WERI-Rb-1 (cell line): ENCODE results near the gene PABPN1L.

ENCODE experiments used
- DNase-seq: peaks from one replicate; pipeline ENCODE4 v3.0.0-alpha.2; 2020
- H3K27ac ChIP-seq: fragments of 250-450 bp; sonication (Bioruptor Pico); 2 replicates; pipeline ENCODE4 v1.5.1; 2020; ENCODE audit warnings: mild to moderate bottlenecking, moderate library complexity
- H3K27me3 ChIP-seq: fragments of 250-450 bp; sonication (Bioruptor Pico); 2 replicates; pipeline ENCODE4 v1.5.1; 2021; ENCODE audit warnings: mild to moderate bottlenecking, low read depth, moderate library complexity; ENCODE audit not compliant: insufficient read depth, severe bottlenecking
- H3K36me3 ChIP-seq: fragments of 250-450 bp; sonication (Bioruptor Pico); 2 replicates; pipeline ENCODE4 v1.5.1; 2020; ENCODE audit warnings: mild to moderate bottlenecking, moderate library complexity
- H3K4me3 ChIP-seq: 2 replicates; pipeline ENCODE4 v1.5.1; 2011; ENCODE audit warnings: low read depth, mild to moderate bottlenecking, control low read depth, low read length
- H3K9me3 ChIP-seq: fragments of 250-450 bp; sonication (Bioruptor Pico); 2 replicates; pipeline ENCODE4 v1.5.1; 2021; ENCODE audit warnings: mild to moderate bottlenecking, moderate library complexity; ENCODE audit not compliant: severe bottlenecking
- CTCF ChIP-seq: IDR thresholded peaks from 2 replicates; pipeline ENCODE4 v1.5.1; 2011; ENCODE audit warnings: low read depth, mild to moderate bottlenecking, control low read depth, inconsistent platforms, low read length

Gene PABPN1L

DNA sequence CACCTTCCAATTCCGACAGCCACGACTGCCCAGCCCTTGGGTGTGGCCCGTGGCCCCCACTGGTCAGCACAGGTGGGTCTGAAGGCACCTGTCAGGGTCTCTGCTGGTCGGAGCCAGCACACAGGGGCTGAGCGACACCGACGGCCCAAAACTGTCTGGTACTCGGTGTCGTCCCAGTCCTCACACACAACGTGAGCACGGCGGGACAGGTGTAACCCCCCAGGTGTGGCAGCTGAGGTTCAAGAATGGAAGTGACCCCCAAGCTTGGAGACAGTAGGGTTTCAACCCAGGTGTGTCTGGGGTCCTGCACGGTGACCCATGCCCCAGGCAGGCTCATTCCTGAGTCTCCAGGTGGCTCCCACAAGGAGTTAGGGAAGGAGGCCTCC lies 10.7 kb downstream of the PABPN1L start:
- TF ChIP-seq CTCF: no peak
- H3K27me3 ChIP-seq: no peaks in the 10 kb centered on the region
- no peaks in the 10 kb centered on the region for H3K9me3 ChIP-seq
- no peak overlapping the region for H3K27ac ChIP-seq
- no peaks in the 10 kb centered on the region; the same call in 1 of the 2 replicates for H3K36me3 ChIP-seq
- DNase-seq: no peak
- H3K4me3 ChIP-seq: no peak overlapping the region

DNA sequence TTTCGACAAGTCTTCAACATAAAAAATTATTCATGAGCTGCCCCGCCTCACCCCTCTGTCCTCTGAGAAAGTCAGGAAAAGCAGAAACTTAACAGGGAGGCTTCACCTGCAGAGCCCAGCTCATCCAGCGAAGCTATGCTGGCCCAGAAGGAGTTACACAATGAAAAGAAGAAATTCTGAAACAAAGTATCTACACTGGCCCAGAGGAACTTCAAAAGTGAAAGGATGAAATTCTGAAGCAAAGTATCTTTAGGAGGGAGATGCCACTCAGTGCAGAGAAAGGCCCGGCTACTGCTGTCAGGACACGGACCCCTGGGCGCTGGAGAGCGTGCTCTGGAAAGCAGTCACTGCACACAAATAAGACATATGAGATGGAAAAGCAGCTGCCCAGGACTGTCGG lies 11.3 kb downstream of the PABPN1L start:
- no peak for DNase-seq
- Histone ChIP-seq H3K27ac (no peak overlapping the region), H3K36me3 (no peaks in the 10 kb centered on the region; the same call in 1 of the 2 replicates), H3K4me3 (no peak overlapping the region), H3K9me3 (no peaks in the 10 kb centered on the region), H3K27me3 (no peaks in the 10 kb centered on the region)
- TF ChIP-seq CTCF: no peak

DNA sequence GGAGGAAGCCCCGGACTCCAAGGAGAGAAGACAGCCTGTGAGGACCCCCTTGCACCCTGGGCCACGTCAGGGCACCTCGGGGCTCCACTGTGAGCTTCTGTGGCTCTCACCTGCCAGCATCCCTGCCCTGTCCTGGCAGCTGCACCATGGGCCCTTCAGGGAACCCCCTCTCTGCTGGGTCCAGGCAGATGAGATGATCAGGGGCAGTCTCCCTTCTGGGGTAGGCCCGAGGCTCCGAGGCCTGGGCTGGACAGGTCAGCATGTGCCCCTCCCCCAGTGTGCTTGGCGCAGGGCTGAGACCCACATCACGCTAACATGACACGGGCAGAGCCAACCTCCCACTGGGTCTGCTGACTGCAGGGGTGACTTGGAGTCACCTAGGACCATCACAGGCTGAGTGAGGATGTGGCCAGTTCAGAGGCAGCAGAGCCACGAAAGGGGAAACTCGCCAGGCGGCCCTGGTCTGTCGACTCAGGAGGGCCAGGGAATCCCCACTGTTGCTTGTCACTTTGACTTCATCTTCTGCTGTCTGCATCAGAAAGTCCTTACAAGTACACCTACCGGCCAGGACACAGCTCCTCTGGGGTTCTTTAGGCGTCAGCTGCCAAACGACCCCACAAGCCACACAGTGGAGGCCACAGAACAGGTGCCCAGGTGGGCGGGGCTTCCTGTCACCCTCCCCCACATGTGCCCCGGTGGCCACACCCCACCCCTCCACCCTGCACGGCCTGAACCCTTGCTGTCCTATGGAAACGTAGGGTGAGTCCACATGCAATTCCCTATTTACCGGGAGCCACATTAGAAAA lies 12.0 kb downstream of the PABPN1L start:
- no peak for TF ChIP-seq CTCF
- H3K36me3 ChIP-seq: no peaks in the 10 kb centered on the region; the same call in 1 of the 2 replicates
- DNase-seq: no peak
- H3K27me3 ChIP-seq: no peaks in the 10 kb centered on the region
- H3K9me3 ChIP-seq: no peaks in the 10 kb centered on the region
- H3K4me3 ChIP-seq: no peak overlapping the region
- no peak overlapping the region for H3K27ac ChIP-seq

DNA sequence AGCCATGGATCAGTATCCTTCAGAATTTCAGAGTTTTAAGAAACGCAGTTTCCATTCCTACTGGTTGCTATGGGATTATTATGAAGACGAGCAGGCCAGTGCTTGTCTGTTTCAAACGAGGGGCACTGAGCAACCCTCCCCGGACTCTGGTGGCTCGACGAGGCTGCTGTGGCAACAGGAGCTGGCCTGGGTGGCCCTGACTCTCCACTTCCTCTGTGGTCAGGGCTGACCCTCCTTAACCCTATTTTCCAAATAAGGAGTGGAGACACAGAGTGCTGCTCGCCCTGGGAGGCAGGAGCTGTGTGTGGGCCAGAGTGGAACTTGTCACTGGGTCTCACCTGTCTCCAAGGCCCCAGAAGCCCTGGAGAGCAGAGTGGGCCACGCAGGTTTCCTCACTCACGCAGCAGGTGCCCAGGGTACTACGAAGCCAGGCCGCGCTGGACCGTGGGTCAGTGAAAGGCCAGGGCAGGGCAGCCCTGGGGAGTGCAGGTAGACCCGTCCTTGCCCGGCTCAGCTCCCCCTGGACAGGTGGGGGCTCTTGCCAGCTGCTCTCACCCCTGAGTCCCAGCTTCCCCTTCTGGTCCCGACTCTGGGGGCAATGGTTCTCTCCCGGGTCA lies 13.0 kb downstream of the PABPN1L start:
- Histone ChIP-seq H3K9me3 (no peaks in the 10 kb centered on the region), H3K27ac (no peak overlapping the region), H3K36me3 (no peaks in the 10 kb centered on the region), H3K27me3 (no peaks in the 10 kb centered on the region), H3K4me3 (no peak overlapping the region)
- TF ChIP-seq CTCF: no peak
- DNase-seq: no peak

DNA sequence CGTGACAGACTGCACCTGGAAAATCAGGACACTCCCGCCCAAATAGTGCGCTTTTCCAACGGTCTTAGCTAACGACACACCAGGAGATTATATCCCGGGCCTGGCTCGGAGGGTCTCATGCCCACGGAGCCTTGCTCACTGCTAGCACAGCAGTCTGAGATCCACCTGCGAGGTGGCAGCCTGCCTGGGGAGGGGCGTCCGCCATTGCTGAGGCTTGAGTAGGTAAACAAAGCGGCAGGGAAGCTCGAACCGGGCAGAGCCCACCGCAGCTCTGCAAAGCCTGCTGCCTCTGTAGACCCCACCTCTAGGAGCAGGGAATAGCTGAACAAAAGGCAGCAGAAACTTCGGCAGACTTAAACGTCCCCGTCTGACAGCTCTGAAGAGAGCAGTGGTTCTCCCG lies 14.8 kb downstream of the PABPN1L start:
- no peak for TF ChIP-seq CTCF
- H3K27me3 ChIP-seq: no peaks in the 10 kb centered on the region
- no peaks in the 10 kb centered on the region for H3K36me3 ChIP-seq
- no peak overlapping the region for H3K27ac ChIP-seq
- H3K9me3 ChIP-seq: no peaks in the 10 kb centered on the region
- H3K4me3 ChIP-seq: no peak overlapping the region
- no peak for DNase-seq
